GM12872 (cell line): ENCODE measurements around the gene CELSR1.

ENCODE experiments used
- CTCF ChIP-seq: IDR thresholded peaks from 3 replicates; pipeline ENCODE4 v1.5.1; 2011; ENCODE audit warnings: low read depth, mild to moderate bottlenecking, low read length, moderate library complexity; ENCODE audit not compliant: insufficient read depth

The CELSR1 gene

GRCh38 chr22:46572911-46573780 is 35.7 kb upstream of the CELSR1 start:
- no peak for TF ChIP-seq CTCF

- TF ChIP-seq CTCF, result no peak
These were observed 34.3 kb upstream of the CELSR1 start for GRCh38 chr22:46571642-46572250.

GRCh38 chr22:46569848-46570695 is 32.7 kb upstream of the CELSR1 start:
- no peak for TF ChIP-seq CTCF

GRCh38 chr22:46569055-46569847 is 31.8 kb upstream of the CELSR1 start:
- no peak for TF ChIP-seq CTCF

- TF ChIP-seq CTCF, result no peak
These were observed 30.8 kb upstream of the CELSR1 start for GRCh38 chr22:46568102-46568809.

- TF ChIP-seq CTCF, result no peak
These were observed 30.1 kb upstream of the CELSR1 start for GRCh38 chr22:46567471-46567870.
